Spleen (tissue), 11 donors: ENCODE results near the gene DEPDC5. TPM values are rescaled to one million over a fixed set of nuclear protein-coding genes. Genes with fewer than 3 reads are reported as not detected.
A peak's percentile ranks its signal among the peaks of the same experiment; 100 is the strongest.

Experiments used
- DNase-seq: peaks from one replicate; pipeline ENCODE4 v3.0.0-alpha.2; 2020
- H3K27ac ChIP-seq, 8 donors: fragments of 200-600 bp; sonication (generic) in 7 of 8; 1 replicate in 4 of 8; 2 replicates in 4 of 8; pipeline versions ENCODE4 v1.5.0 to v1.8.0; 2016 to 2021; ENCODE audit warnings: inconsistent platforms in 4 of 8, mild to moderate bottlenecking in 4 of 8, moderate library complexity in 1 of 8
- H3K27me3 ChIP-seq, 7 donors: fragments of 200-600 bp; sonication (generic) in 6 of 7; replicated peaks in 1 of 7; 1 replicate in 4 of 7; 2 replicates in 3 of 7; pipeline versions ENCODE4 v1.5.0 to v1.8.0; 2016 to 2021; ENCODE audit warnings: inconsistent platforms in 3 of 7, mild to moderate bottlenecking in 1 of 7
- H3K36me3 ChIP-seq, 6 donors: fragments of 200-600 bp; sonication (generic) in 5 of 6; 1 replicate in 4 of 6; 2 replicates in 2 of 6; pipeline versions ENCODE4 v1.5.0 to v1.8.0; 2016 to 2021; ENCODE audit warnings: inconsistent platforms in 2 of 6
- H3K4me1 ChIP-seq, 6 donors: fragments of 200-600 bp; sonication (generic) in 5 of 6; 1 replicate in 3 of 6; 2 replicates in 3 of 6; pipeline versions ENCODE4 v1.5.0 to v1.8.0; 2016 to 2021; ENCODE audit warnings: inconsistent platforms in 3 of 6
- H3K4me3 ChIP-seq, 8 donors: fragments of 200-600 bp; sonication (generic) in 7 of 8; 1 replicate in 4 of 8; 2 replicates in 4 of 8; pipeline versions ENCODE4 v1.5.0 to v1.8.0; 2016 to 2021; ENCODE audit warnings: inconsistent platforms in 4 of 8, mild to moderate bottlenecking in 4 of 8, moderate library complexity in 2 of 8
- H3K9me3 ChIP-seq, 8 donors: fragments of 200-600 bp; sonication (generic) in 7 of 8; 1 replicate in 4 of 8; 2 replicates in 4 of 8; pipeline versions ENCODE4 v1.5.0 to v1.8.0; 2016 to 2021; ENCODE audit warnings: inconsistent platforms in 4 of 8
- CTCF ChIP-seq, 11 experiments: fragments of 200-600 bp in 7 of 11; fragments of 450-650 bp in 4 of 11; sonication (generic) in 4 of 11; IDR thresholded peaks in 8 of 11; conservative IDR thresholded peaks in 3 of 11; 1 replicate in 7 of 11; 2 replicates in 4 of 11; pipeline versions ENCODE4 v1.4.0 to v1.8.0; 2016 to 2021; ENCODE audit warnings: antibody characterized with exemption in 11 of 11, inconsistent platforms in 4 of 11, mild to moderate bottlenecking in 1 of 11
- POLR2A ChIP-seq, 3 donors: fragments of 450-650 bp; IDR thresholded peaks; one replicate each; pipeline ENCODE4 v1.5.1; 2017; ENCODE audit warnings: antibody characterized with exemption in 3 of 3, mild to moderate bottlenecking in 1 of 3
- POLR2AphosphoS5 ChIP-seq, 3 donors: sonication (generic); formaldehyde crosslinking; IDR thresholded peaks; one replicate each; pipeline ENCODE4 v1.5.1; 2017; ENCODE audit warnings: antibody characterized with exemption in 3 of 3
- WGBS, 5 donors: extraction: QIAGEN DNeasy Blood & Tissue Kit in 3 of 5; methylation state at CpG; one replicate each; pipeline versions ENCODE4 v1.1.5 to v1.1.7; 2013 to 2018; 5-methylcytosine and 5-hydroxymethylcytosine counted together
- intact Hi-C: fragments of 100-400 bp; cut with DNase I; formaldehyde crosslinking; loops from one replicate; pipeline ENCODE4 v1.15.0; 2023; ENCODE audit warnings: low total_unique reads
- polyA plus RNA-seq, 3 donors: library from polyadenylated mRNA; stranded (reverse); fragments of 200-250 nt; gene quantifications; one replicate each; pipeline ENCODE4 v1.2.1, GENCODE V29; 2013
- total RNA-seq, 7 donors: library from RNA; depleted of rRNA in 3 of 7; stranded (reverse); fragments of >200 nt in 3 of 7; fragmentation: NEBNext Ultra II Directional in 4 of 7; extraction: Animal tissue kit (Norgen Biotek cat#: 25700) in 4 of 7; gene quantifications; one replicate each; pipeline versions ENCODE4 v1.1.0 to v1.2.1, GENCODE V29; 2016 to 2021
- donor health status: healthy with polysubstance abuse.
- donor health status: DM: no; HTN: no; CAD: no; lungs with moderate emphysema.
- donor health status: DM: no; HTN: no; CAD: no.
- donor health status: Bipolar disorder and iron deficiency.
- donor health status: healthy.
- donor health status: DM: no; HTN: no; CAD: no.
- donor health status: DM: yes; HTN: yes; CAD: no.

DEPDC5 gene
- total and polyA plus RNA-seq, 10 donors = 9.6 to 64.6 (median 44.3) TPM

- H3K9me3 ChIP-seq = no peaks in the 10 kb centered on the region
- intact Hi-C loops = no loop called here
- H3K36me3 ChIP-seq = peaks cover 0 to 99% (median 34%) of the 10 kb centered on the region in 6 donors
- DNase-seq = no peak
- TF ChIP-seq POLR2A (IDR thresholded peaks at IDR 0.05) (no peak), POLR2AphosphoS5 (IDR thresholded peaks at IDR 0.05) (no peak), CTCF (IDR thresholded peaks at IDR 0.05 in 8 of 11, conservative IDR thresholded peaks at IDR 0.05 in 3 of 11) (no peak)
- H3K27ac ChIP-seq = no peak overlapping the region
- 68 to 96% (median 81%) methylated on average over 4 of the region's 4 CpGs for WGBS, 5 donors
- H3K4me3 ChIP-seq = no peak overlapping the region
- H3K4me1 ChIP-seq = peaks cover 0 to 11% (median 7%) of the 10 kb centered on the region in 6 donors
- no peaks in the 10 kb centered on the region for H3K27me3 ChIP-seq
Measured at GRCh38 chr22:31866918-31867317, 113.1 kb downstream of the DEPDC5 start.

- Histone ChIP-seq H3K27me3 (no peaks in the 10 kb centered on the region), H3K4me1 (peaks cover 0 to 18% (median 11%) of the 10 kb centered on the region in 6 donors), H3K9me3 (no peaks in the 10 kb centered on the region), H3K27ac (no peak overlapping the region), H3K4me3 (no peak overlapping the region), H3K36me3 (peaks cover 0 to 99% (median 34%) of the 10 kb centered on the region in 6 donors)
- intact Hi-C loops = no loop called here
- TF ChIP-seq POLR2AphosphoS5 (IDR thresholded peaks at IDR 0.05) = no peak
- no peak for TF ChIP-seq CTCF (IDR thresholded peaks at IDR 0.05 in 8 of 11, conservative IDR thresholded peaks at IDR 0.05 in 3 of 11)
- no peak for TF ChIP-seq POLR2A (IDR thresholded peaks at IDR 0.05)
- 70 to 100% (median 92%) methylated on average over 3 of the region's 3 CpGs for WGBS, 5 donors
- DNase-seq = no peak
Measured at GRCh38 chr22:31867386-31868153, 113.8 kb downstream of the DEPDC5 start.

GRCh38 chr22:31869739-31870138 is 115.9 kb downstream of the DEPDC5 start:
- intact Hi-C loops = no loop called here
- 79 to 92% (median 89%) methylated on average over 5 of the region's 5 CpGs for WGBS, 5 donors
- TF ChIP-seq POLR2AphosphoS5 (IDR thresholded peaks at IDR 0.05) (no peak), POLR2A (IDR thresholded peaks at IDR 0.05) (no peak), CTCF (IDR thresholded peaks at IDR 0.05 in 8 of 11, conservative IDR thresholded peaks at IDR 0.05 in 3 of 11) (no peak)
- Histone ChIP-seq H3K4me3 (no peak overlapping the region), H3K27me3 (no peaks in the 10 kb centered on the region), H3K27ac (no peak overlapping the region), H3K4me1 (peaks cover 0 to 21% (median 11%) of the 10 kb centered on the region in 6 donors), H3K36me3 (peaks cover 0 to 99% (median 40%) of the 10 kb centered on the region in 6 donors), H3K9me3 (no peaks in the 10 kb centered on the region)
- DNase-seq = no peak

GRCh38 chr22:31870890-31871289 is 117.1 kb downstream of the DEPDC5 start:
- intact Hi-C loops = no loop called here
- no peak for DNase-seq
- 78 to 88% (median 84%) methylated on average over 6 of the region's 6 CpGs for WGBS, 5 donors

More at GRCh38 chr22:31870890-31871289, 117.1 kb downstream of the DEPDC5 start:
- Histone ChIP-seq H3K4me1 (peaks cover 0 to 21% (median 11%) of the 10 kb centered on the region in 6 donors), H3K4me3 (no peak overlapping the region), H3K9me3 (no peaks in the 10 kb centered on the region), H3K27ac (peak overlapping the region in 3 of 8 donors; percentile 6 to 63 (median 26)), H3K36me3 (peaks cover 0 to 99% (median 40%) of the 10 kb centered on the region in 6 donors), H3K27me3 (no peaks in the 10 kb centered on the region)
- TF ChIP-seq POLR2A (IDR thresholded peaks at IDR 0.05) (no peak), POLR2AphosphoS5 (IDR thresholded peaks at IDR 0.05) (no peak), CTCF (IDR thresholded peaks at IDR 0.05 in 8 of 11, conservative IDR thresholded peaks at IDR 0.05 in 3 of 11) (no peak)
